ENCODE measurements around the gene MAGI1.
"Not testable (repeated sequence)": the region's sequence is repeated elsewhere in the genome, so short reads cannot be mapped to it uniquely, and the experiment has no call there.

MAGI1 gene

GRCh38 chr3:65867463-65868210 is 171.1 kb downstream of the MAGI1 start:
- no peak for DNase-seq

GRCh38 chr3:65864357-65864904 is 174.3 kb downstream of the MAGI1 start:
- DNase-seq = no peak

GRCh38 chr3:65861718-65862117 is 177.0 kb downstream of the MAGI1 start:
- DNase-seq = no peak

- DNase-seq = not testable (repeated sequence)
Measured at GRCh38 chr3:65859612-65860011, 179.1 kb downstream of the MAGI1 start.

GRCh38 chr3:65858749-65859148 is 180.0 kb downstream of the MAGI1 start:
- DNase-seq = no peak

- DNase-seq = no peak
Measured at GRCh38 chr3:65857327-65857726, 181.4 kb downstream of the MAGI1 start.

- no peak for DNase-seq
Measured at GRCh38 chr3:65856907-65857306, 181.8 kb downstream of the MAGI1 start.

GRCh38 chr3:65855370-65856100 is 183.2 kb downstream of the MAGI1 start:
- no peak for DNase-seq

- no peak for DNase-seq
Measured at GRCh38 chr3:65854606-65855304, 184.0 kb downstream of the MAGI1 start.

GRCh38 chr3:65851827-65852226 is 186.9 kb downstream of the MAGI1 start:
- DNase-seq = no peak

GRCh38 chr3:65850261-65850660 is 188.5 kb downstream of the MAGI1 start:
- DNase-seq = no peak

GRCh38 chr3:65848024-65848423 is 190.7 kb downstream of the MAGI1 start:
- no peak for DNase-seq

GRCh38 chr3:65846936-65847335 is 191.8 kb downstream of the MAGI1 start:
- no peak for DNase-seq

GRCh38 chr3:65844370-65844769 is 194.3 kb downstream of the MAGI1 start:
- no peak for DNase-seq

- DNase-seq = no peak
Measured at GRCh38 chr3:65843732-65844131, 195.0 kb downstream of the MAGI1 start.

GRCh38 chr3:65837604-65838003 is 201.1 kb downstream of the MAGI1 start:
- no peak for DNase-seq

- no peak for DNase-seq
Measured at GRCh38 chr3:65836047-65836446, 202.7 kb downstream of the MAGI1 start.

GRCh38 chr3:65833761-65834505 is 204.8 kb downstream of the MAGI1 start:
- no peak for DNase-seq

GRCh38 chr3:65831733-65832425 is 206.8 kb downstream of the MAGI1 start:
- DNase-seq = no peak

GRCh38 chr3:65830948-65831732 is 207.6 kb downstream of the MAGI1 start:
- no peak for DNase-seq

- no peak for DNase-seq
Measured at GRCh38 chr3:65829228-65829627, 209.5 kb downstream of the MAGI1 start.

Data from CD4-positive, alpha-beta T cell treated with Interleukin-1 beta for 1 hour (primary cell).